Keratinocyte (primary cell): Measurements from ENCODE around the gene HOXA6. TPM values are rescaled to one million over a fixed set of nuclear protein-coding genes. Genes with fewer than 3 reads are reported as not detected.

Experiments used
- DNase-seq: peaks from one replicate; pipeline ENCODE4 v3.0.0-alpha.2; 2011; ENCODE audit warnings: low read depth, missing footprints, low spot score
- FAIRE-seq: peaks from 2 replicates; lab custom pipeline; 2011; peaks lifted over from hg19 to GRCh38; lab: Jason Lieb, UNC
- H2AFZ ChIP-seq: 2 replicates; pipeline ENCODE4 v1.6.0; 2012; ENCODE audit warnings: low read length, control low read depth, inconsistent platforms; ENCODE audit not compliant: control insufficient read depth
- H3K27ac ChIP-seq: 2 replicates; pipeline ENCODE4 v1.5.1; 2011; ENCODE audit warnings: low read length; ENCODE audit not compliant: control insufficient read depth, insufficient read depth
- H3K27me3 ChIP-seq: 3 replicates; pipeline ENCODE4 v1.6.0; 2011; ENCODE audit warnings: low read length; ENCODE audit not compliant: control insufficient read depth, insufficient read depth; ENCODE audit errors: extremely low read depth
- H3K36me3 ChIP-seq, 2 experiments: 2 replicates in 1 of 2; 3 replicates in 1 of 2; pipeline ENCODE4 v1.5.1; 2011; ENCODE audit warnings: low read length in 2 of 2, mild to moderate bottlenecking in 1 of 2; ENCODE audit not compliant: control insufficient read depth in 2 of 2, insufficient read depth in 2 of 2; ENCODE audit errors: extremely low read depth in 1 of 2
- H3K4me1 ChIP-seq: 3 replicates; pipeline ENCODE4 v1.5.1; 2011; ENCODE audit warnings: low read length; ENCODE audit not compliant: control insufficient read depth, insufficient read depth; ENCODE audit errors: extremely low read depth
- H3K4me2 ChIP-seq: 3 replicates; pipeline ENCODE4 v1.6.0; 2011; ENCODE audit warnings: low read depth, low read length; ENCODE audit not compliant: control insufficient read depth, insufficient read depth; ENCODE audit errors: extremely low read depth
- H3K4me3 ChIP-seq, 3 experiments: fragments of 200-600 bp in 1 of 3; sonication (generic) in 1 of 3; 2 replicates in 2 of 3; 3 replicates in 1 of 3; pipeline ENCODE4 v1.5.1; 2011 to 2016; ENCODE audit warnings: low read length in 3 of 3, mild to moderate bottlenecking in 3 of 3, control low read depth in 2 of 3, inconsistent platforms in 1 of 3, low read depth in 1 of 3, mixed read lengths in 1 of 3, mixed run types in 1 of 3, moderate library complexity in 1 of 3; ENCODE audit not compliant: control insufficient read depth in 2 of 3, insufficient read depth in 2 of 3; ENCODE audit errors: extremely low read depth in 1 of 3
- H3K79me2 ChIP-seq: 2 replicates; pipeline ENCODE4 v1.6.0; 2012; ENCODE audit warnings: low read length; ENCODE audit not compliant: control insufficient read depth, insufficient read depth
- H3K9ac ChIP-seq: 3 replicates; pipeline ENCODE4 v1.6.0; 2011; ENCODE audit warnings: low read length; ENCODE audit not compliant: control insufficient read depth, insufficient read depth; ENCODE audit errors: extremely low read depth
- H3K9me1 ChIP-seq: 3 replicates; pipeline ENCODE4 v1.6.0; 2011; ENCODE audit warnings: low read length; ENCODE audit not compliant: control insufficient read depth, insufficient read depth; ENCODE audit errors: extremely low read depth
- H3K9me3 ChIP-seq: 2 replicates; pipeline ENCODE4 v1.5.1; 2012; ENCODE audit warnings: low read depth, low read length; ENCODE audit not compliant: control insufficient read depth
- H4K20me1 ChIP-seq: 3 replicates; pipeline ENCODE4 v1.6.0; 2011; ENCODE audit warnings: low read length; ENCODE audit not compliant: control insufficient read depth, insufficient read depth; ENCODE audit errors: extremely low read depth
- EZH2 ChIP-seq: IDR thresholded peaks from one replicate; pipeline ENCODE4 v1.6.1; 2012; ENCODE audit warnings: inconsistent platforms, mild to moderate bottlenecking, low read length, moderate library complexity
- dilution Hi-C: fragments of 300-500 bp; cut with MboI; formaldehyde crosslinking; loops from one replicate; pipeline ENCODE4 v1.7.0; 2020; ENCODE audit warnings: low sequenced_read_pairs; ENCODE audit not compliant: extremely low pct_ligation_motif_present
- polyA plus RNA-seq, 5 experiments: library from polyadenylated mRNA; depleted of rRNA in 3 of 5; stranded (reverse) in 3 of 5; stranded (forward) in 1 of 5; unstranded in 1 of 5; fragments of >200 nt; gene quantifications; 1 replicate in 1 of 5; 2 replicates in 3 of 5; 3 replicates in 1 of 5; pipeline versions ENCODE4 v1.2.1 to v1.2.3, GENCODE V29; 2011 to 2012; ENCODE audit warnings: missing spikeins in 2 of 5, low read depth in 1 of 5, low replicate concordance in 1 of 5
- TF ChIP-seq, protein P1 (sequence below), 3 experiments: IDR thresholded peaks in 1 of 3; conservative IDR thresholded peaks in 1 of 3; optimal IDR thresholded peaks in 1 of 3; 2 replicates in 2 of 3; 3 replicates in 1 of 3; pipeline versions ENCODE3 to v1.5.1; 2011; ENCODE audit warnings: low read length in 3 of 3, mild to moderate bottlenecking in 3 of 3, moderate library complexity in 2 of 3, control low read depth in 1 of 3, inconsistent platforms in 1 of 3; ENCODE audit not compliant: insufficient read depth in 2 of 3; ENCODE audit errors: extremely low read depth in 1 of 3

HOXA6 gene
- polyA plus RNA-seq, 1 donor (not counting 4 experiments of a cell fraction or from before 2014, with no cell fraction given), result 0.54 TPM

GRCh38 chr7:27182285-27182841 lies 34.8 kb upstream of the HOXA6 start:
- Histone ChIP-seq H3K4me2 (no peak overlapping the region), H2AFZ (no peak overlapping the region), H3K27me3 (peaks cover 50% of the 10 kb centered on the region), H3K79me2 (no peaks in the 10 kb centered on the region), H3K36me3 (no peaks in the 10 kb centered on the region), H3K4me1 (peaks cover 13% of the 10 kb centered on the region), H3K9ac (no peak overlapping the region), H3K27ac (no peak overlapping the region), H4K20me1 (no peaks in the 10 kb centered on the region), H3K4me3 (no peak overlapping the region), H3K9me3 (no peaks in the 10 kb centered on the region), H3K9me1 (no peaks in the 10 kb centered on the region)
- TF ChIP-seq EZH2, result no peak
- TF ChIP-seq, protein P1, sequence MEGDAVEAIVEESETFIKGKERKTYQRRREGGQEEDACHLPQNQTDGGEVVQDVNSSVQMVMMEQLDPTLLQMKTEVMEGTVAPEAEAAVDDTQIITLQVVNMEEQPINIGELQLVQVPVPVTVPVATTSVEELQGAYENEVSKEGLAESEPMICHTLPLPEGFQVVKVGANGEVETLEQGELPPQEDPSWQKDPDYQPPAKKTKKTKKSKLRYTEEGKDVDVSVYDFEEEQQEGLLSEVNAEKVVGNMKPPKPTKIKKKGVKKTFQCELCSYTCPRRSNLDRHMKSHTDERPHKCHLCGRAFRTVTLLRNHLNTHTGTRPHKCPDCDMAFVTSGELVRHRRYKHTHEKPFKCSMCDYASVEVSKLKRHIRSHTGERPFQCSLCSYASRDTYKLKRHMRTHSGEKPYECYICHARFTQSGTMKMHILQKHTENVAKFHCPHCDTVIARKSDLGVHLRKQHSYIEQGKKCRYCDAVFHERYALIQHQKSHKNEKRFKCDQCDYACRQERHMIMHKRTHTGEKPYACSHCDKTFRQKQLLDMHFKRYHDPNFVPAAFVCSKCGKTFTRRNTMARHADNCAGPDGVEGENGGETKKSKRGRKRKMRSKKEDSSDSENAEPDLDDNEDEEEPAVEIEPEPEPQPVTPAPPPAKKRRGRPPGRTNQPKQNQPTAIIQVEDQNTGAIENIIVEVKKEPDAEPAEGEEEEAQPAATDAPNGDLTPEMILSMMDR (optimal IDR thresholded peaks at IDR 0.05 in 1 of 3, IDR thresholded peaks at IDR 0.05 in 1 of 3, conservative IDR thresholded peaks at IDR 0.05 in 1 of 3; ENCODE audit: extremely low read depth in 1 of 3, insufficient read depth in 2 of 3, low read length in 3 of 3), result no peak
- dilution Hi-C loops, result no loop called here
- DNase-seq (no peak), FAIRE-seq (no peak)

DNA sequence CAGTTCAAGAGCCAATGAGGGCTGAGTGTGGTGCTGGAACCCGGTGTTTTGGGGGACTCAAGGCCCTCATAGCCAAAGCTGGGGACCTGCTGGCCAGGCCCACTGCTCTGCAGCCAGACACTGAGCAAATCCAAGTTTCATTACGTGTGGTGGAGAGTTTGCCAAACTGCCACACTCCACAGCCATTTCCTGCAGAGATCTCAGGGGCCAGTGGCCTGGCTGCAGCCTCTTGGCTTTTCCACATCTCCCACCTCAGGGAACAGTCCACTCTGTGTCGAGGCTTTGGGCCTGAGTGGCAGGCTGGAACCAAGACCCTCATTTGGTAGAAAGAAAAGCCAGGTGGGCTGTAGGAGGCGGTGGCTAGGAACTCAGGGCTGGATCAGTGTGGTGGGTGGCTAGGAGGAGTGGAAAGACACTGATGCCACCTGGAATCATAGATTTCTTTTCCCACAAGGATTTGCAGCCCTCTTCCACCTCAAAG lies 34.3 kb upstream of the HOXA6 start:
- FAIRE-seq (no peak), DNase-seq (no peak)
- H3K27me3 ChIP-seq, result peaks cover 46% of the 10 kb centered on the region
- no peaks in the 10 kb centered on the region for H3K36me3 ChIP-seq
- H3K9me3 ChIP-seq, result no peaks in the 10 kb centered on the region
- H3K79me2 ChIP-seq, result no peaks in the 10 kb centered on the region
- no peak overlapping the region for H3K27ac ChIP-seq
- H2AFZ ChIP-seq, result no peak overlapping the region
- no peak overlapping the region for H3K4me3 ChIP-seq
- no peak for TF ChIP-seq EZH2
- TF ChIP-seq, protein P1 (optimal IDR thresholded peaks at IDR 0.05 in 1 of 3, IDR thresholded peaks at IDR 0.05 in 1 of 3, conservative IDR thresholded peaks at IDR 0.05 in 1 of 3; ENCODE audit: extremely low read depth in 1 of 3, insufficient read depth in 2 of 3, low read length in 3 of 3), result no peak
- H4K20me1 ChIP-seq, result no peaks in the 10 kb centered on the region
- peaks cover 13% of the 10 kb centered on the region for H3K4me1 ChIP-seq
- H3K9me1 ChIP-seq, result no peaks in the 10 kb centered on the region
- no peak overlapping the region for H3K4me2 ChIP-seq
- H3K9ac ChIP-seq, result no peak overlapping the region
- dilution Hi-C loops, result no loop called here
